OCI-LY1 (cell line): ENCODE data around the gene EPS8L2.

Experiments used
- EZH2 ChIP-seq: fragments of 200-600 bp; sonication (generic), shearing (Covaris generic); IDR thresholded peaks from 2 replicates; pipeline ENCODE4 v1.8.0; 2017; ENCODE audit warnings: borderline replicate concordance, mixed run types, mild to moderate bottlenecking, antibody characterized with exemption, low read length, moderate library complexity, mixed read lengths
- TF ChIP-seq, protein P1 (sequence below): fragments of 200-600 bp; sonication (generic), shearing (Covaris generic); IDR thresholded peaks from 2 replicates; pipeline ENCODE4 v1.5.1; 2017; ENCODE audit warnings: mild to moderate bottlenecking, antibody characterized with exemption, low read length, moderate library complexity, mixed read lengths

DNA sequence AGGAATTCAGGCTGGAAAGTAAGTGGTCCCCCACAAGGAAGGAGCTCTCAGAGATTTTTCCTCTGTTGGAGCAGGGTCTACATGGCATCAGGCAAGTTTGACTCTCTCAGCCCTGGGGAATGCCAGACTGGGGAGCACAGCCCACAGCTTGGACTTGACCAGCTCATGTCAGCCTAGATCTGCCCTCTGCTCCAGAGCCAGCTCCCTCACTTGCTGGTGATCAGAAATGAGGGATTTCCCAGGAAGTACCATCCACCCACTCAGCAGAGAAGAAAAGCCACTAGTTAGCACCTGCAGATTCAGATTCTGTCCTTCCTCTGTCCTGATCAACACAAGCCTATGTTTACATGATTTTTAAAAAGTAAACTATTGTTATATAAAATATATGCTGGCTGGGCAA is 54.2 kb downstream of the EPS8L2 start:
- TF ChIP-seq, protein P1, sequence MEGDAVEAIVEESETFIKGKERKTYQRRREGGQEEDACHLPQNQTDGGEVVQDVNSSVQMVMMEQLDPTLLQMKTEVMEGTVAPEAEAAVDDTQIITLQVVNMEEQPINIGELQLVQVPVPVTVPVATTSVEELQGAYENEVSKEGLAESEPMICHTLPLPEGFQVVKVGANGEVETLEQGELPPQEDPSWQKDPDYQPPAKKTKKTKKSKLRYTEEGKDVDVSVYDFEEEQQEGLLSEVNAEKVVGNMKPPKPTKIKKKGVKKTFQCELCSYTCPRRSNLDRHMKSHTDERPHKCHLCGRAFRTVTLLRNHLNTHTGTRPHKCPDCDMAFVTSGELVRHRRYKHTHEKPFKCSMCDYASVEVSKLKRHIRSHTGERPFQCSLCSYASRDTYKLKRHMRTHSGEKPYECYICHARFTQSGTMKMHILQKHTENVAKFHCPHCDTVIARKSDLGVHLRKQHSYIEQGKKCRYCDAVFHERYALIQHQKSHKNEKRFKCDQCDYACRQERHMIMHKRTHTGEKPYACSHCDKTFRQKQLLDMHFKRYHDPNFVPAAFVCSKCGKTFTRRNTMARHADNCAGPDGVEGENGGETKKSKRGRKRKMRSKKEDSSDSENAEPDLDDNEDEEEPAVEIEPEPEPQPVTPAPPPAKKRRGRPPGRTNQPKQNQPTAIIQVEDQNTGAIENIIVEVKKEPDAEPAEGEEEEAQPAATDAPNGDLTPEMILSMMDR: no peak
- no peak for TF ChIP-seq EZH2
